Heart right ventricle (tissue), 16 donors: ENCODE data around the gene FAM89B. TPM values are rescaled to one million over a fixed set of nuclear protein-coding genes. Genes with fewer than 3 reads are reported as not detected.

Source experiments
- ATAC-seq, 8 donors: fragments of 200-7000 bp; cut with Tn5 transposase; one replicate each; pipeline ENCODE4 v1.9.1; 2020; ENCODE audit warnings: mild to moderate bottlenecking in 8 of 8, moderate library complexity in 8 of 8, moderate number of reproducible peaks in 1 of 8
- DNase-seq, 2 donors: peaks; one replicate each; pipeline ENCODE4 v3.0.0-alpha.2; 2020
- H3K27ac ChIP-seq, 10 donors: fragments of 200-600 bp; sonication (generic) in 2 of 10; one replicate each; pipeline versions ENCODE4 v1.5.0 to v1.8.0; 2020 to 2022; ENCODE audit warnings: mild to moderate bottlenecking in 3 of 10
- H3K27me3 ChIP-seq, 7 donors: fragments of 200-600 bp; one replicate each; pipeline ENCODE4 v1.8.0; 2021 to 2022; ENCODE audit warnings: mild to moderate bottlenecking in 2 of 7
- H3K36me3 ChIP-seq, 9 donors: fragments of 200-600 bp; sonication (generic) in 1 of 9; one replicate each; pipeline versions ENCODE4 v1.5.0 to v1.8.0; 2020 to 2022; ENCODE audit warnings: mild to moderate bottlenecking in 2 of 9
- H3K4me1 ChIP-seq, 9 donors: fragments of 200-600 bp; sonication (generic) in 1 of 9; one replicate each; pipeline versions ENCODE4 v1.5.0 to v1.8.0; 2020 to 2022; ENCODE audit warnings: mild to moderate bottlenecking in 4 of 9
- H3K4me3 ChIP-seq, 10 donors: fragments of 200-600 bp; sonication (generic) in 2 of 10; one replicate each; pipeline versions ENCODE4 v1.5.0 to v1.8.0; 2020 to 2022; ENCODE audit warnings: mild to moderate bottlenecking in 7 of 10, moderate library complexity in 2 of 10
- H3K9me3 ChIP-seq, 11 donors: fragments of 200-600 bp in 10 of 11; sonication (generic) in 2 of 11; one replicate each; pipeline versions ENCODE4 v1.5.0 to v1.8.0; 2013 to 2022; ENCODE audit warnings: mild to moderate bottlenecking in 2 of 11, control low read depth in 1 of 11, moderate library complexity in 1 of 11
- WGBS, 2 donors: extraction: QIAGEN DNeasy Blood & Tissue Kit; methylation state at CpG; one replicate each; pipeline ENCODE4 v1.1.7; 2013; ENCODE audit warnings: inconsistent platforms in 1 of 2; 5-methylcytosine and 5-hydroxymethylcytosine counted together
- intact Hi-C, 10 donors: fragments of 100-400 bp; cut with DNase I; formaldehyde crosslinking; loops; one replicate each; pipeline versions ENCODE4 v1.11.1 to v1.14.2; 2022
- polyA plus RNA-seq, 2 donors: library from polyadenylated mRNA; stranded (reverse); fragments of 200-250 nt; gene quantifications; one replicate each; pipeline ENCODE4 v1.2.3, GENCODE V29; 2013
- total RNA-seq, 10 donors: library from RNA; stranded (reverse); fragmentation: NEBNext Ultra II Directional in 3 of 10; extraction: Animal tissue kit (Norgen Biotek cat#: 25700) in 3 of 10; gene quantifications; one replicate each; pipeline versions ENCODE4 v1.2.1 to v1.2.4, GENCODE V29; 2021 to 2023
- TF ChIP-seq, protein P1 (sequence below), 9 donors: fragments of 200-600 bp; sonication (generic) in 2 of 9; IDR thresholded peaks; one replicate each; pipeline versions ENCODE4 v1.5.0 to v1.8.0; 2021 to 2022; ENCODE audit warnings: antibody characterized with exemption in 9 of 9, mild to moderate bottlenecking in 5 of 9, moderate library complexity in 1 of 9
- donor health status: Arrhythmogenic right ventricular cardiomyopathy.
- donor health status: ischemic (EF 13 %, LVEDD 7.1; RV severe dilation, severe dysfunction).
- donor health status: healthy with polysubstance abuse.
- donor health status: DM: no; HTN: yes; CAD: no.
- donor health status: DM: no; HTN: no; CAD: no.
- donor health status: ischemic (EF 25% LVEDD 6.9; RV normal size, moderate dysfunction).
- donor health status: ischemic (EF 25% LVEDD 5.7; RV mildly dilated, moderate dysfunction).
- donor health status: healthy.
- donor health status: DM: yes; HTN: yes; CAD: no.
- donor health status: Ischemic cardiomyopathy.
- donor health status: ischemic (EF 35%, LVEDD 5.7; RV mildly dilated, moderate dysfunction).
- donor health status: nonischemic (EF 11% LVEDD 7.7; RV severe dilation, severe dysfunction).
- donor health status: DM: yes; HTN: yes; CAD: no.
- donor health status: PGD.
- donor health status: ischemic (EF 29% LVEDD 5.4; RV normal size, mild dysfunction).
- donor health status: nonischemic (EF 23%, LVEDD 6.1; RV moderate dilation, normal function).

The FAM89B gene
- total and polyA plus RNA-seq, 12 donors: 21.2 to 55.7 (median 33.8) TPM

DNA sequence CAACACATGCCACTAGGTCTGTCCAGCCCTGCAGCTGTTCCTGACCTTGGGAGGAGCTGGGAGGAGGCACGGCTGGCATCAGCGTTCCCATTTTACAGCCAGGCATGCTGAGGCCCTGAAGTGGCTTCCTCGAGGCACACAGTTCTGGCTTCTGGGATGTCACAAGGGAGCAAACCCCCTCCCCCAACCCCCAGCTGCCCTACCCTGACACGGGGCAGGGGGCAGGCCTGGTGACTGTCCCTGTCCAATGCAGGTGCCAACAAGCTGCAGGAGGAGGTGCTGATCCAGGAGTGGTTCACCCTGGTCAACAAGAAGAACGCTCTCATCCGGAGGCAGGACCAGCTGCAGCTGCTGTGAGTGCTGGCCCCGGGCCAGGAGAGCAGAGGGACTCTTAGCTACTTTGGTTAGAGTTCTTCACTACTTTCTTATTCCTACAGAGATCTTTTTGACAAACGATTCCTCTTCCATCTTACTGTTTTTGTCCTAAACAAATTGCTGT lies 18.0 kb downstream of the FAM89B start:
- intact Hi-C loops: loop anchor here in 2 of 10 donors (5.0 kb wide), 1 partner anchor 48 kb away; no protein-coding TSS in a partner anchor
- H3K27me3 ChIP-seq: no peaks in the 10 kb centered on the region
- no peak overlapping the region for H3K4me3 ChIP-seq
- H3K36me3 ChIP-seq: peaks cover 0 to 72% (median 18%) of the 10 kb centered on the region in 9 donors
- DNase-seq: peak in 1 of 2 donors; percentile 57
- WGBS, 2 donors: 51 to 59% methylated on average over 8 of the region's 8 CpGs
- peaks cover 29 to 84% (median 57%) of the 10 kb centered on the region in 9 donors for H3K4me1 ChIP-seq
- TF ChIP-seq, protein P1, sequence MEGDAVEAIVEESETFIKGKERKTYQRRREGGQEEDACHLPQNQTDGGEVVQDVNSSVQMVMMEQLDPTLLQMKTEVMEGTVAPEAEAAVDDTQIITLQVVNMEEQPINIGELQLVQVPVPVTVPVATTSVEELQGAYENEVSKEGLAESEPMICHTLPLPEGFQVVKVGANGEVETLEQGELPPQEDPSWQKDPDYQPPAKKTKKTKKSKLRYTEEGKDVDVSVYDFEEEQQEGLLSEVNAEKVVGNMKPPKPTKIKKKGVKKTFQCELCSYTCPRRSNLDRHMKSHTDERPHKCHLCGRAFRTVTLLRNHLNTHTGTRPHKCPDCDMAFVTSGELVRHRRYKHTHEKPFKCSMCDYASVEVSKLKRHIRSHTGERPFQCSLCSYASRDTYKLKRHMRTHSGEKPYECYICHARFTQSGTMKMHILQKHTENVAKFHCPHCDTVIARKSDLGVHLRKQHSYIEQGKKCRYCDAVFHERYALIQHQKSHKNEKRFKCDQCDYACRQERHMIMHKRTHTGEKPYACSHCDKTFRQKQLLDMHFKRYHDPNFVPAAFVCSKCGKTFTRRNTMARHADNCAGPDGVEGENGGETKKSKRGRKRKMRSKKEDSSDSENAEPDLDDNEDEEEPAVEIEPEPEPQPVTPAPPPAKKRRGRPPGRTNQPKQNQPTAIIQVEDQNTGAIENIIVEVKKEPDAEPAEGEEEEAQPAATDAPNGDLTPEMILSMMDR (IDR thresholded peaks at IDR 0.05): peak in 1 of 9 donors; percentile 5
- H3K9me3 ChIP-seq: no peaks in the 10 kb centered on the region
- no peak for ATAC-seq
- H3K27ac ChIP-seq: peak overlapping the region in 4 of 10 donors; percentile 22 to 81 (median 50)

DNA sequence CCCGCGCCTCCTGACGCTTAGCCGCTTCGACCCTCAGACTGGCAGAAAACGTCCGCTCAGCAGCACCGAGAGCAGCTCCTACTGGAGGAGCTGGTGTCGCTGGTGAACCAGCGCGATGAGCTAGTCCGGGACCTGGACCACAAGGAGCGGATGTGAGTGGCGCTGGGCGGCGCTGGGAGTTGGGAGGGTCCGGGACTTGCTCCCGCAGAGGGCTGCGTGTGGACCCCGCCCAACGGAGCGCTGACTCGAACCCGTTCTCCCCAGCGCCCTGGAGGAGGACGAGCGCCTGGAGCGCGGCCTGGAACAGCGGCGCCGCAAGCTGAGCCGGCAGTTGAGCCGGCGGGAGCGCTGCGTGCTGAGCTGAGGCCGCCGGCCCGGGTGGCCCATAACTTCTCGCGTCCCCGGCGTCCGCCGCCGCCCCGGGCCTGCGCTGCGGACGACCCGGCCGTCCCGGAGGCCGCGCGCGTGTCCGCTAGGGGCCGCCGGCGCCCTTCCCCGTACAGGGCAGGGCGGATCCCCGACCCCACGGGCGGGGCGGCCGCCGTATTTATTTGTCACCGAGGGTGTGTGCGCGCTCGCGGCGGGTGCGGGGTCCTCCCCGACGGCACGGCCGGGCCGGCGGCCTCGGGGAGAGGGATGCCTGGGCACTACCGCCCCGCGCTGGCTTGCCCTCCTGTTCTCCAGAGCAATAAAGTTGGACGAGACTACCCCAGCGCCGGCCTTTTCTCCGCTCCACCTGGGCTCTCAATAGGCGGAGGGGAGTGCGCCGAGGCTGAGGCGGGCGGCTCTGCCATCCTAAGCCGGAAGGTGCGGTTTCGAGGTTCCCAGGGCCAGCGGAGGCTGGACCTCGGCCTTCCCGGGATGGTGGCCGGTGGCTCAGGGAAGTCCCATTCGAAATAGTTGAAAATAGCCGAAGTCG lies 19.9 kb downstream of the FAM89B start:
- Histone ChIP-seq H3K9me3 (no peaks in the 10 kb centered on the region), H3K36me3 (peaks cover 0 to 60% (median 18%) of the 10 kb centered on the region in 9 donors), H3K27me3 (no peaks in the 10 kb centered on the region), H3K27ac (peak overlapping the region in 9 of 10 donors; percentile 44 to 78 (median 65)), H3K4me3 (peak overlapping the region in 9 of 10 donors; percentile 4 to 41 (median 31)), H3K4me1 (peaks cover 21 to 73% (median 47%) of the 10 kb centered on the region in 9 donors)
- WGBS, 2 donors: 42 to 48% methylated on average over 89 to 106 of the region's 106 CpGs
- DNase-seq (peak in 1 of 2 donors; percentile 55), ATAC-seq (peak in 6 of 8 donors; percentile 10 to 36 (median 24))
- intact Hi-C loops: loop anchor here in 4 of 10 donors (2.0 to 5.0 kb wide), 2 partner anchors 50 to 51 kb away; no protein-coding TSS in a partner anchor
- TF ChIP-seq, protein P1 (IDR thresholded peaks at IDR 0.05): peak in 3 of 9 donors; percentile 14 to 40 (median 33)

DNA sequence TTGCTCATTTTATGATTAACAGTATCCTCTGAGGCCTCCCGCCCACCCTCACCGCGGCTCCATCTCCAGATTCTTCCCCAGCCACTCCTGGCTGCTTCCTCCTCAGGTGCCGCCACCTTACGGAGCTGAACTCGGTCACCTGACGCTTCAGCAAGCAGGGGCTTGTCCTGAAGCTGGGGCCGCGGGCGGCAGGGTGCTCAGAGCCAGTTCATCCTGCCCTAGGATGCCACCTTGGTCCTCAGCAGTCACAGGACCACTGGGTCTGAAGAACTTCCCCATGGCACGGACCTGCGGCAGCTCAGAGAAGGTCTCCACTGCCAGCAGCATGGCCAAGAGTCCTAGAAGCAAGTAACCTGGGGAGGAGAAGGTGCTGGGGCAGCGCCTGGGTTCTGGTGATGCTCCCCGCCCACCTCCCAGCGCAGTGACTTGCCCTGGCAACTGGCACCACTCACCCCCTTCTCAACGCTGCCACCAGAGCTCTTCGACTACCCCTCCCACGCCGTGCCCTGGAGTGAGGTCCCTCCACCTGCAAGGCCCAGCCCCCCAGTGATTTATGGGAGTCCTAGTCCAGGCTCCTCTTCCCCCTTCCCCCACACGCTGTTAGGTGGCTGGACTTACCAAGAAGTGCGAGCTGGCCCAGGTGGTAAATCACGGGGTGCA lies 20.6 kb downstream of the FAM89B start:
- TF ChIP-seq, protein P1 (IDR thresholded peaks at IDR 0.05): no peak
- Histone ChIP-seq H3K27ac (peak overlapping the region in 4 of 10 donors; percentile 26 to 75 (median 68)), H3K4me1 (peaks cover 19 to 65% (median 39%) of the 10 kb centered on the region in 9 donors), H3K4me3 (peak overlapping the region in 1 of 10 donors; percentile 40), H3K9me3 (no peaks in the 10 kb centered on the region), H3K36me3 (peaks cover 0 to 63% (median 23%) of the 10 kb centered on the region in 9 donors), H3K27me3 (no peaks in the 10 kb centered on the region)
- ATAC-seq (no peak), DNase-seq (no peak)
- 85 to 90% methylated on average over 22 of the region's 22 CpGs for WGBS, 2 donors
- intact Hi-C loops: loop anchor here in 4 of 10 donors (2.0 to 5.0 kb wide), 2 partner anchors 51 to 52 kb away; no protein-coding TSS in a partner anchor
